Muscle of leg (tissue), 11 donors: ENCODE measurements around the gene HIF1AN. TPM values are rescaled to one million over a fixed set of nuclear protein-coding genes. Genes with fewer than 3 reads are reported as not detected.

Experiments
- DNase-seq: peaks from one replicate; pipeline ENCODE4 v3.0.0; 2013
- H3K27ac ChIP-seq: one replicate; pipeline ENCODE4 v1.5.1; 2013; ENCODE audit warnings: mild to moderate bottlenecking, low read length, control low read depth
- H3K27me3 ChIP-seq: one replicate; pipeline ENCODE4 v1.6.1; 2013; ENCODE audit warnings: low read length; ENCODE audit not compliant: control insufficient read depth, insufficient read depth
- H3K36me3 ChIP-seq: one replicate; pipeline ENCODE4 v1.6.1; 2013; ENCODE audit warnings: low read length; ENCODE audit not compliant: control insufficient read depth, insufficient read depth
- H3K4me1 ChIP-seq: one replicate; pipeline ENCODE4 v1.6.1; 2013; ENCODE audit warnings: low read length; ENCODE audit not compliant: control insufficient read depth, insufficient read depth
- H3K4me3 ChIP-seq: one replicate; pipeline ENCODE4 v1.5.1; 2013; ENCODE audit warnings: low read length, control low read depth
- H3K9me3 ChIP-seq: replicated peaks from 2 replicates; pipeline ENCODE4 v1.6.1; 2013; ENCODE audit warnings: low read depth, low read length; ENCODE audit not compliant: control insufficient read depth
- WGBS: methylation state at CpG from one replicate; pipeline ENCODE4 v1.1.5; 2013; ENCODE audit warnings: missing lambda C conversion rate; ENCODE audit not compliant: insufficient coverage; 5-methylcytosine and 5-hydroxymethylcytosine counted together
- polyA plus RNA-seq, 8 donors: library from polyadenylated mRNA; unstranded; fragments of 120-200 nt; gene quantifications; one replicate each; pipeline versions ENCODE4 v1.2.1 to v1.2.3, GENCODE V29; 2013; ENCODE audit warnings: inconsistent platforms in 1 of 8, low replicate concordance in 1 of 8; ENCODE audit not compliant: insufficient read length in 8 of 8, insufficient read depth in 1 of 8
- total RNA-seq: library from RNA; stranded (reverse); fragments of 120-200 nt; gene quantifications from one replicate; pipeline ENCODE4 v1.2.4, GENCODE V29; 2013

HIF1AN gene
- total and polyA plus RNA-seq, 9 donors = 9.4 to 37.6 (median 30.1) TPM

- WGBS = 3% methylated on average over 62 of the region's 62 CpGs
- DNase-seq = peak; percentile 57
- Histone ChIP-seq H3K4me1 (peaks cover 13% of the 10 kb centered on the region), H3K36me3 (peaks cover 3% of the 10 kb centered on the region), H3K27me3 (peaks cover 61% of the 10 kb centered on the region), H3K4me3 (no peak overlapping the region), H3K9me3 (peaks cover 2% of the 10 kb centered on the region), H3K27ac (no peak overlapping the region)
Observed at GRCh38 chr10:100562008-100562672, 26.4 kb downstream of the HIF1AN start.

- Histone ChIP-seq H3K27ac (no peak overlapping the region), H3K9me3 (peaks cover 2% of the 10 kb centered on the region), H3K4me1 (peaks cover 13% of the 10 kb centered on the region), H3K27me3 (peaks cover 89% of the 10 kb centered on the region), H3K4me3 (no peak overlapping the region), H3K36me3 (no peaks in the 10 kb centered on the region)
- no peak for DNase-seq
- 59% methylated on average over 6 of the region's 9 CpGs for WGBS
Observed at GRCh38 chr10:100565206-100565985, 29.7 kb downstream of the HIF1AN start.

- H3K27ac ChIP-seq = no peak overlapping the region
- peaks cover 11% of the 10 kb centered on the region for H3K4me1 ChIP-seq
- H3K4me3 ChIP-seq = no peak overlapping the region
- peaks cover 91% of the 10 kb centered on the region for H3K27me3 ChIP-seq
- no peaks in the 10 kb centered on the region for H3K36me3 ChIP-seq
- no peak for DNase-seq
- H3K9me3 ChIP-seq = peaks cover 2% of the 10 kb centered on the region
- 56% methylated on average over 2 of the region's 3 CpGs for WGBS
Observed at GRCh38 chr10:100566561-100566960, 30.8 kb downstream of the HIF1AN start.

- no peak for DNase-seq
- H3K4me1 ChIP-seq = peaks cover 4% of the 10 kb centered on the region
- no peaks in the 10 kb centered on the region for H3K9me3 ChIP-seq
- peaks cover 88% of the 10 kb centered on the region for H3K27me3 ChIP-seq
- H3K36me3 ChIP-seq = no peaks in the 10 kb centered on the region
- no peak overlapping the region for H3K4me3 ChIP-seq
- H3K27ac ChIP-seq = no peak overlapping the region
- 48% methylated on average over 5 of the region's 11 CpGs for WGBS
Observed at GRCh38 chr10:100567249-100567648, 31.5 kb downstream of the HIF1AN start.

GRCh38 chr10:100567826-100568225, 32.1 kb downstream of the HIF1AN start:
- H3K9me3 ChIP-seq = no peaks in the 10 kb centered on the region
- no peak for DNase-seq
- H3K36me3 ChIP-seq = no peaks in the 10 kb centered on the region
- no peak overlapping the region for H3K4me3 ChIP-seq
- H3K4me1 ChIP-seq = no peaks in the 10 kb centered on the region
- 9% methylated on average over 1 of the region's 6 CpGs for WGBS
- no peak overlapping the region for H3K27ac ChIP-seq
- H3K27me3 ChIP-seq = peaks cover 86% of the 10 kb centered on the region

- Histone ChIP-seq H3K4me1 (no peaks in the 10 kb centered on the region), H3K27ac (no peak overlapping the region), H3K9me3 (no peaks in the 10 kb centered on the region), H3K4me3 (no peak overlapping the region), H3K27me3 (peaks cover 79% of the 10 kb centered on the region), H3K36me3 (no peaks in the 10 kb centered on the region)
- DNase-seq = no peak
- 63% methylated on average over 2 of the region's 3 CpGs for WGBS
Observed at GRCh38 chr10:100568912-100569311, 33.2 kb downstream of the HIF1AN start.

- no peak for DNase-seq
- H3K36me3 ChIP-seq = no peaks in the 10 kb centered on the region
- no peak overlapping the region for H3K27ac ChIP-seq
- no peaks in the 10 kb centered on the region for H3K4me1 ChIP-seq
- H3K27me3 ChIP-seq = peaks cover 73% of the 10 kb centered on the region
- no peaks in the 10 kb centered on the region for H3K9me3 ChIP-seq
- no peak overlapping the region for H3K4me3 ChIP-seq
- 16% methylated on average over 15 of the region's 28 CpGs for WGBS
Observed at GRCh38 chr10:100569687-100570481, 34.1 kb downstream of the HIF1AN start.

- Histone ChIP-seq H3K27me3 (peaks cover 66% of the 10 kb centered on the region), H3K36me3 (no peaks in the 10 kb centered on the region)
- WGBS = 64% methylated on average over 8 of the region's 8 CpGs
Observed at GRCh38 chr10:100570506-100570905, 34.8 kb downstream of the HIF1AN start.

GRCh38 chr10:100571084-100571856, 35.5 kb downstream of the HIF1AN start:
- no peaks in the 10 kb centered on the region for H3K4me1 ChIP-seq
- no peak overlapping the region for H3K4me3 ChIP-seq
- 75% methylated on average over 6 of the region's 24 CpGs for WGBS
- no peaks in the 10 kb centered on the region for H3K9me3 ChIP-seq
- H3K36me3 ChIP-seq = no peaks in the 10 kb centered on the region
- H3K27me3 ChIP-seq = peaks cover 64% of the 10 kb centered on the region
- no peak overlapping the region for H3K27ac ChIP-seq
- DNase-seq = no peak

More at GRCh38 chr10:100570506-100570905, 34.8 kb downstream of the HIF1AN start:
- H3K4me3 ChIP-seq = no peak overlapping the region
- no peaks in the 10 kb centered on the region for H3K4me1 ChIP-seq
- DNase-seq = no peak
- no peak overlapping the region for H3K27ac ChIP-seq
- H3K9me3 ChIP-seq = no peaks in the 10 kb centered on the region
